ENCODE measurements around the gene RGS7. TPM values are rescaled to one million over a fixed set of nuclear protein-coding genes. Genes with fewer than 3 reads are reported as not detected.

RGS7 gene
- total and polyA plus RNA-seq, 2 experiments from 2014 or later: 0.22 to 0.73 TPM

- Histone ChIP-seq H3K4me3 (no peak overlapping the region), H3K4me1 (ENCODE audit: insufficient read depth) (no peaks in the 10 kb centered on the region), H3K9me3 (ENCODE audit: low read depth) (no peaks in the 10 kb centered on the region), H3K79me2 (no peaks in the 10 kb centered on the region), H3K27me3 (no peaks in the 10 kb centered on the region), H3K36me3 (replicated peaks; ENCODE audit: insufficient read depth, low read depth) (no peaks in the 10 kb centered on the region), H3K27ac (no peak overlapping the region), H3K4me2 (no peak overlapping the region), H4K20me1 (ENCODE audit: insufficient read depth, poor library complexity, severe bottlenecking) (no peaks in the 10 kb centered on the region), H2AFZ (no peak overlapping the region), H3K9me2 (replicated peaks; ENCODE audit: insufficient read depth) (no peaks in the 10 kb centered on the region)
- no peak for DNase-seq (ENCODE audit: low spot score)
- WGBS (ENCODE audit: low lambda C conversion rate, missing lambda C conversion rate): 66% methylated on average over 2 of the region's 2 CpGs
- TF ChIP-seq, protein P1, sequence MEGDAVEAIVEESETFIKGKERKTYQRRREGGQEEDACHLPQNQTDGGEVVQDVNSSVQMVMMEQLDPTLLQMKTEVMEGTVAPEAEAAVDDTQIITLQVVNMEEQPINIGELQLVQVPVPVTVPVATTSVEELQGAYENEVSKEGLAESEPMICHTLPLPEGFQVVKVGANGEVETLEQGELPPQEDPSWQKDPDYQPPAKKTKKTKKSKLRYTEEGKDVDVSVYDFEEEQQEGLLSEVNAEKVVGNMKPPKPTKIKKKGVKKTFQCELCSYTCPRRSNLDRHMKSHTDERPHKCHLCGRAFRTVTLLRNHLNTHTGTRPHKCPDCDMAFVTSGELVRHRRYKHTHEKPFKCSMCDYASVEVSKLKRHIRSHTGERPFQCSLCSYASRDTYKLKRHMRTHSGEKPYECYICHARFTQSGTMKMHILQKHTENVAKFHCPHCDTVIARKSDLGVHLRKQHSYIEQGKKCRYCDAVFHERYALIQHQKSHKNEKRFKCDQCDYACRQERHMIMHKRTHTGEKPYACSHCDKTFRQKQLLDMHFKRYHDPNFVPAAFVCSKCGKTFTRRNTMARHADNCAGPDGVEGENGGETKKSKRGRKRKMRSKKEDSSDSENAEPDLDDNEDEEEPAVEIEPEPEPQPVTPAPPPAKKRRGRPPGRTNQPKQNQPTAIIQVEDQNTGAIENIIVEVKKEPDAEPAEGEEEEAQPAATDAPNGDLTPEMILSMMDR (IDR thresholded peaks at IDR 0.05; ENCODE audit: poor library complexity): no peak
- TF ChIP-seq EZH2phosphoT487 (IDR thresholded peaks at IDR 0.05; ENCODE audit: low read depth, severe bottlenecking, unreplicated experiment): no peak
- no peak for TF ChIP-seq EZH2 (IDR thresholded peaks at IDR 0.05; ENCODE audit: borderline replicate concordance)
Measured at GRCh38 chr1:240816472-240816871, 540.5 kb downstream of the RGS7 start.

- no peak for DNase-seq (ENCODE audit: low spot score)
- no peak overlapping the region for H2AFZ ChIP-seq
- no peaks in the 10 kb centered on the region for H3K9me3 ChIP-seq (ENCODE audit: low read depth)
- H3K4me2 ChIP-seq: no peak overlapping the region
- no peaks in the 10 kb centered on the region for H3K9me2 ChIP-seq (replicated peaks; ENCODE audit: insufficient read depth)
- no peaks in the 10 kb centered on the region for H4K20me1 ChIP-seq (ENCODE audit: insufficient read depth, poor library complexity, severe bottlenecking)
- H3K4me3 ChIP-seq: no peak overlapping the region
- no peaks in the 10 kb centered on the region for H3K27me3 ChIP-seq
- no peaks in the 10 kb centered on the region for H3K4me1 ChIP-seq (ENCODE audit: insufficient read depth)
- TF ChIP-seq EZH2 (IDR thresholded peaks at IDR 0.05; ENCODE audit: borderline replicate concordance) (no peak), EZH2phosphoT487 (IDR thresholded peaks at IDR 0.05; ENCODE audit: low read depth, severe bottlenecking, unreplicated experiment) (no peak)
- TF ChIP-seq, protein P1 (IDR thresholded peaks at IDR 0.05; ENCODE audit: poor library complexity): no peak
- H3K36me3 ChIP-seq (replicated peaks; ENCODE audit: insufficient read depth, low read depth): no peaks in the 10 kb centered on the region
- 92% methylated on average over 2 of the region's 2 CpGs for whole genome bisulfite sequencing (ENCODE audit: low lambda C conversion rate, missing lambda C conversion rate)
- no peak overlapping the region for H3K27ac ChIP-seq
- H3K79me2 ChIP-seq: no peaks in the 10 kb centered on the region
Measured at GRCh38 chr1:240813720-240814119, 543.3 kb downstream of the RGS7 start.

- no peaks in the 10 kb centered on the region for H3K79me2 ChIP-seq
- WGBS (ENCODE audit: low lambda C conversion rate, missing lambda C conversion rate): 72% methylated on average over 2 of the region's 2 CpGs
- no peaks in the 10 kb centered on the region for H4K20me1 ChIP-seq (ENCODE audit: insufficient read depth, poor library complexity, severe bottlenecking)
- TF ChIP-seq EZH2phosphoT487 (IDR thresholded peaks at IDR 0.05; ENCODE audit: low read depth, severe bottlenecking, unreplicated experiment): no peak
- TF ChIP-seq EZH2 (IDR thresholded peaks at IDR 0.05; ENCODE audit: borderline replicate concordance): no peak
- TF ChIP-seq, protein P1 (IDR thresholded peaks at IDR 0.05; ENCODE audit: poor library complexity): no peak
- H2AFZ ChIP-seq: no peak overlapping the region
- H3K4me1 ChIP-seq (ENCODE audit: insufficient read depth): no peaks in the 10 kb centered on the region
- no peaks in the 10 kb centered on the region for H3K36me3 ChIP-seq (replicated peaks; ENCODE audit: insufficient read depth, low read depth)
- no peaks in the 10 kb centered on the region for H3K27me3 ChIP-seq
- no peak overlapping the region for H3K27ac ChIP-seq
- no peaks in the 10 kb centered on the region for H3K9me2 ChIP-seq (replicated peaks; ENCODE audit: insufficient read depth)
- H3K4me2 ChIP-seq: no peak overlapping the region
- no peak overlapping the region for H3K4me3 ChIP-seq
- no peaks in the 10 kb centered on the region for H3K9me3 ChIP-seq (ENCODE audit: low read depth)
- no peak for DNase-seq (ENCODE audit: low spot score)
Measured at GRCh38 chr1:240811256-240811655, 545.7 kb downstream of the RGS7 start.

GRCh38 chr1:240808381-240808780, 548.6 kb downstream of the RGS7 start:
- Histone ChIP-seq H3K4me3 (no peak overlapping the region), H3K4me1 (ENCODE audit: insufficient read depth) (no peaks in the 10 kb centered on the region), H3K79me2 (no peaks in the 10 kb centered on the region), H3K27me3 (no peaks in the 10 kb centered on the region), H4K20me1 (ENCODE audit: insufficient read depth, poor library complexity, severe bottlenecking) (no peaks in the 10 kb centered on the region), H3K27ac (no peak overlapping the region), H3K9me3 (ENCODE audit: low read depth) (no peaks in the 10 kb centered on the region), H3K9me2 (replicated peaks; ENCODE audit: insufficient read depth) (no peaks in the 10 kb centered on the region), H2AFZ (no peak overlapping the region), H3K4me2 (no peak overlapping the region), H3K36me3 (replicated peaks; ENCODE audit: insufficient read depth, low read depth) (no peaks in the 10 kb centered on the region)
- DNase-seq (ENCODE audit: low spot score): no peak
- TF ChIP-seq, protein P1 (IDR thresholded peaks at IDR 0.05; ENCODE audit: poor library complexity): no peak
- TF ChIP-seq EZH2 (IDR thresholded peaks at IDR 0.05; ENCODE audit: borderline replicate concordance): no peak
- TF ChIP-seq EZH2phosphoT487 (IDR thresholded peaks at IDR 0.05; ENCODE audit: low read depth, severe bottlenecking, unreplicated experiment): no peak
- WGBS (ENCODE audit: low lambda C conversion rate, missing lambda C conversion rate): 61% methylated on average over 1 of the region's 1 CpG

All from hepatocyte (in vitro differentiated cells).